IPS-20b (cell line): ENCODE data around the gene TRIM7.

Source experiments
- H3K27ac ChIP-seq: one replicate; pipeline ENCODE4 v1.5.1; 2013; ENCODE audit warnings: low read length
- H3K27me3 ChIP-seq: 2 replicates; pipeline ENCODE4 v1.6.1; 2013; ENCODE audit warnings: mild to moderate bottlenecking, low read length, inconsistent platforms; ENCODE audit not compliant: insufficient read depth
- H3K36me3 ChIP-seq: 2 replicates; pipeline ENCODE4 v1.6.1; 2013; ENCODE audit warnings: low read depth, mild to moderate bottlenecking, inconsistent platforms, low read length, moderate library complexity; ENCODE audit not compliant: insufficient read depth
- H3K4me1 ChIP-seq: 2 replicates; pipeline ENCODE4 v1.6.1; 2013; ENCODE audit warnings: mild to moderate bottlenecking, control low read depth, inconsistent platforms, low read length, moderate library complexity; ENCODE audit not compliant: insufficient read depth
- H3K4me3 ChIP-seq: 2 replicates; pipeline ENCODE4 v1.5.1; 2013; ENCODE audit warnings: mild to moderate bottlenecking, low read length, inconsistent platforms
- H3K9ac ChIP-seq: 2 replicates; pipeline ENCODE4 v1.6.1; 2013; ENCODE audit warnings: low read depth, mild to moderate bottlenecking, inconsistent platforms, low read length, moderate library complexity
- H3K9me3 ChIP-seq: 2 replicates; pipeline ENCODE4 v1.6.1; 2013; ENCODE audit warnings: mild to moderate bottlenecking, low read depth, low read length, inconsistent platforms; ENCODE audit not compliant: insufficient read depth

Gene TRIM7

GRCh38 chr5:181204826-181205760 is at the start of gene TRIM7:
TSS of gene TRIM7 (minus strand) at chr5:181205196. CDS start at chr5:181205110, 86 bp downstream.
- peaks cover 66% of the 10 kb centered on the region for H3K27me3 ChIP-seq
- peak within 1 kb of the TSS; percentile 44; the same call in 1 of the 2 replicates for H3K9ac ChIP-seq
- H3K4me1 ChIP-seq = peaks cover 4% of the 10 kb centered on the region
- peak within 1 kb of the TSS; percentile 81 for H3K4me3 ChIP-seq
- H3K36me3 ChIP-seq = no peaks in the 10 kb centered on the region
- H3K9me3 ChIP-seq = no peaks in the 10 kb centered on the region; the same call in 1 of the 2 replicates
- no peak within 1 kb of the TSS for H3K27ac ChIP-seq

GRCh38 chr5:181248277-181248676 is 43.3 kb upstream of the TRIM7 start:
- Histone ChIP-seq H3K4me3 (peak overlapping the region; percentile 97), H3K36me3 (peaks cover 43% of the 10 kb centered on the region), H3K9me3 (no peaks in the 10 kb centered on the region), H3K4me1 (peaks cover 9% of the 10 kb centered on the region; the same call in 1 of the 2 replicates), H3K9ac (peak overlapping the region; percentile 96), H3K27ac (no peak overlapping the region), H3K27me3 (no peaks in the 10 kb centered on the region)

GRCh38 chr5:181246276-181247049 is 41.5 kb upstream of the TRIM7 start:
- Histone ChIP-seq H3K27ac (peak overlapping the region; percentile 66), H3K36me3 (peaks cover 46% of the 10 kb centered on the region)

GRCh38 chr5:181245427-181246275 is 40.7 kb upstream of the TRIM7 start:
- H3K9ac ChIP-seq = peak overlapping the region; percentile 96
- peaks cover 19% of the 10 kb centered on the region for H3K4me1 ChIP-seq
- peak overlapping the region; percentile 66 for H3K27ac ChIP-seq
- peak overlapping the region; percentile 97 for H3K4me3 ChIP-seq
- H3K9me3 ChIP-seq = no peaks in the 10 kb centered on the region
- H3K27me3 ChIP-seq = no peaks in the 10 kb centered on the region
- peaks cover 49% of the 10 kb centered on the region for H3K36me3 ChIP-seq

More at GRCh38 chr5:181246276-181247049, 41.5 kb upstream of the TRIM7 start:
- peak overlapping the region; percentile 97 for H3K4me3 ChIP-seq
- peaks cover 17% of the 10 kb centered on the region for H3K4me1 ChIP-seq
- H3K9me3 ChIP-seq = no peaks in the 10 kb centered on the region
- H3K27me3 ChIP-seq = no peaks in the 10 kb centered on the region
- H3K9ac ChIP-seq = peak overlapping the region; percentile 96

- peaks cover 19% of the 10 kb centered on the region for H3K4me1 ChIP-seq
- no peaks in the 10 kb centered on the region for H3K9me3 ChIP-seq
- no peaks in the 10 kb centered on the region for H3K27me3 ChIP-seq
- H3K36me3 ChIP-seq = peaks cover 54% of the 10 kb centered on the region
- peak within 1 kb of the TSS; percentile 88 for H3K4me3 ChIP-seq
- peak within 1 kb of the TSS; percentile 67 for H3K27ac ChIP-seq
- peak within 1 kb of the TSS; percentile 96 for H3K9ac ChIP-seq
Measured at GRCh38 chr5:181243564-181244343, 38.8 kb upstream of the TRIM7 start, which contains the start of gene RACK1. TSS of gene RACK1 (minus strand) at chr5:181243906. CDS start at chr5:181243800, 106 bp downstream.

GRCh38 chr5:181243018-181243563 is 38.1 kb upstream of the TRIM7 start:
- Histone ChIP-seq H3K27ac (peak overlapping the region; percentile 67), H3K4me3 (peak overlapping the region; percentile 88), H3K36me3 (peaks cover 55% of the 10 kb centered on the region)

GRCh38 chr5:181242031-181242451 is 37.0 kb upstream of the TRIM7 start:
- Histone ChIP-seq H3K4me3 (peak overlapping the region; percentile 88), H3K27me3 (no peaks in the 10 kb centered on the region), H3K36me3 (peaks cover 63% of the 10 kb centered on the region), H3K9ac (peak overlapping the region; percentile 96), H3K4me1 (peaks cover 16% of the 10 kb centered on the region), H3K9me3 (no peaks in the 10 kb centered on the region), H3K27ac (no peak overlapping the region)

More at GRCh38 chr5:181243018-181243563, 38.1 kb upstream of the TRIM7 start:
- Histone ChIP-seq H3K9ac (peak overlapping the region; percentile 96), H3K4me1 (peaks cover 16% of the 10 kb centered on the region), H3K27me3 (no peaks in the 10 kb centered on the region), H3K9me3 (no peaks in the 10 kb centered on the region)

GRCh38 chr5:181241393-181241975 is 36.5 kb upstream of the TRIM7 start:
- no peak overlapping the region for H3K27ac ChIP-seq

GRCh38 chr5:181239062-181239663 is 34.2 kb upstream of the TRIM7 start:
- H3K36me3 ChIP-seq = peaks cover 87% of the 10 kb centered on the region
- H3K27ac ChIP-seq = no peak overlapping the region
- H3K9ac ChIP-seq = no peak overlapping the region
- no peaks in the 10 kb centered on the region for H3K27me3 ChIP-seq
- H3K4me1 ChIP-seq = peaks cover 10% of the 10 kb centered on the region
- no peaks in the 10 kb centered on the region for H3K9me3 ChIP-seq
- no peak overlapping the region for H3K4me3 ChIP-seq

More at GRCh38 chr5:181241393-181241975, 36.5 kb upstream of the TRIM7 start:
- peak overlapping the region; percentile 96; the same call in 1 of the 2 replicates for H3K9ac ChIP-seq
- H3K4me3 ChIP-seq = peak overlapping the region; percentile 88
- peaks cover 69% of the 10 kb centered on the region for H3K36me3 ChIP-seq
- H3K9me3 ChIP-seq = no peaks in the 10 kb centered on the region
- H3K4me1 ChIP-seq = peaks cover 16% of the 10 kb centered on the region
- H3K27me3 ChIP-seq = no peaks in the 10 kb centered on the region
